Middle frontal gyrus (tissue), 1 donor: ENCODE measurements around the gene KCNJ10.
"Not testable (repeated sequence)": the region's sequence is repeated elsewhere in the genome, so short reads cannot be mapped to it uniquely, and the experiment has no call there.

Experiments used
- DNase-seq: peaks from one replicate; pipeline ENCODE4 v3.0.0-alpha.2; 2015; ENCODE audit warnings: low spot score; ENCODE audit errors: extremely low spot score

Gene KCNJ10

DNA sequence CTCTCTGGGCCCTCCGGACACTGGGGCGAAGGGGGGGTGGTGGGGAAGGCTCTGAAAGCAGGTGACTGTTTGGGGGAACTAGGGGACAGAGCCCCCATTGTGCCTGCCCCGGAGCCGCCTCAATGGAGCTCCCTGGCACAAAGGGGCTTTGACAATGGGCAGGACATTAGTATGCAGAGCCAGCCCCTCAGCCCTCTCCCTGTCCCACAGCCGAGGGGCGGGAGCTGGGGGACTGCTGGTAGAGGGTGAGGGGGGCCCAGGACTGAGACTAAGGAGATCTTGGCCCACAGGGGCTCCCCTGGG lies 7.8 kb downstream of the KCNJ10 start:
- peak; percentile 88 for DNase-seq

- DNase-seq = no peak
Measured at GRCh38 chr1:160061369-160062229, 8.4 kb downstream of the KCNJ10 start.

- no peak for DNase-seq
Measured at GRCh38 chr1:160058087-160058486, 11.9 kb downstream of the KCNJ10 start.

DNA sequence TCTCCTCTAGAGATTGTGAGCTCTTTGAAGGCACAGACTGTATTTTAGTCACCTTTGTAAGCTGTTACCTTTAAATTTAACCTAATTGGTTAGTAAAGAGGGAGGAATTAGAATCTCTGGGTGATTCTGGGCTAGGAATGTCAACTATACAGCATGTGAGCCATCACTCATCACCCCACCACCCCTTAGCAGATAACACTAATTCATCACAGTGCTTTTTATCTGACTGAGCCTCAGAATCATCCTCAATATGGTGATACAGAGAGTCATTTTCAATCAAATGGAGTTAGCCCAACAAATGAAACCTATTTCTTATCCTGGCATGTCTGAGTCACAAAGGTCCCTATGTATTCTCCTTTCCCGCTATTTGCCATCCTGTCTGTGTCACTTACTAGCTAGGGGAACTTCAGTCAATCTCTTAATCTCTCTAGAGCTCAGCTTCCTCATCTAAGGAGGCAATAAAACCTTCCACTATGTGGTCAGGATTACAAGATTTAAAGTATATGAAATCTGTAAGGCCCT lies 13.3 kb downstream of the KCNJ10 start:
- no peak for DNase-seq

- DNase-seq = no peak
Measured at GRCh38 chr1:160053548-160054365, 16.2 kb downstream of the KCNJ10 start.

GRCh38 chr1:160052936-160053335 lies 17.0 kb downstream of the KCNJ10 start:
- DNase-seq = no peak

GRCh38 chr1:160050619-160051018 lies 19.3 kb downstream of the KCNJ10 start:
- DNase-seq = no peak

DNA sequence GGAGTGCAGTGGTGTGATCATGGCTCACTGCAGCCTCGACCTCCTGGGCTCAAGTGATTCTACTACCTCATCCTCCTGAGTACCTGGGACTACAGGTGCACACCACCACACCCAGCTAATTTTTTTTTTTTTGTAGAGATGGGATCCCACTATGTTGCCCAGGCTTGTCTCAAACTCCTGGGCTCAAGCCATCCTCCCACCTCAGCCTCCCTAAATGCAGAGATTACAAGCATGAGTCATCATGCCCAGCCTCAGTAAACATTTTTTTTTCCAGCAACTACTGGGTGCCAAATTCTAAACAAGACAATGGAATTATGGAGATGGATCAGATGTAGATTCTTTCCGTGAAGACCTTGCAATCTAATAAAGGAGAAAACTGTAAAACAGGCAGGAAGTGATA lies 19.8 kb downstream of the KCNJ10 start:
- DNase-seq = not testable (repeated sequence)

DNA sequence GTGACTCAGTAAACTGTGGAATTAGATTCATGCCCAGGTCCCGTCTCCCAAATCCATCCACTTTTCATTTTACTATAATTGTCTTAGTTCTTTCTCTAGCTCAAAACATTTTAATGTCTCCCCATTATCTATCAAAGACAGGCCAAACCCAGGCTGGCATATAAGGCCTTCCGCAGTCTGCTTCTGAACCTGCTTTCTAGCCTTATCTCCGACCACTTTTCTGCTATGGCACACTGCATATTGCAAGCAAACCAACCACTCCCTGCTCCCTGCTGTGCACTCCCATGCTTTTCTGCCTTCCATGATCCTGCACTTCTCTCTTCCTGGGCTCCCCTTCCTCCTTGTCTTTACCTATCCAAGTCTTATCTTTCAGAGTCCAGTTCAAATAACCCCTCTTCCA lies 20.9 kb downstream of the KCNJ10 start:
- no peak for DNase-seq

GRCh38 chr1:160048335-160048734 lies 21.6 kb downstream of the KCNJ10 start:
- no peak for DNase-seq

DNA sequence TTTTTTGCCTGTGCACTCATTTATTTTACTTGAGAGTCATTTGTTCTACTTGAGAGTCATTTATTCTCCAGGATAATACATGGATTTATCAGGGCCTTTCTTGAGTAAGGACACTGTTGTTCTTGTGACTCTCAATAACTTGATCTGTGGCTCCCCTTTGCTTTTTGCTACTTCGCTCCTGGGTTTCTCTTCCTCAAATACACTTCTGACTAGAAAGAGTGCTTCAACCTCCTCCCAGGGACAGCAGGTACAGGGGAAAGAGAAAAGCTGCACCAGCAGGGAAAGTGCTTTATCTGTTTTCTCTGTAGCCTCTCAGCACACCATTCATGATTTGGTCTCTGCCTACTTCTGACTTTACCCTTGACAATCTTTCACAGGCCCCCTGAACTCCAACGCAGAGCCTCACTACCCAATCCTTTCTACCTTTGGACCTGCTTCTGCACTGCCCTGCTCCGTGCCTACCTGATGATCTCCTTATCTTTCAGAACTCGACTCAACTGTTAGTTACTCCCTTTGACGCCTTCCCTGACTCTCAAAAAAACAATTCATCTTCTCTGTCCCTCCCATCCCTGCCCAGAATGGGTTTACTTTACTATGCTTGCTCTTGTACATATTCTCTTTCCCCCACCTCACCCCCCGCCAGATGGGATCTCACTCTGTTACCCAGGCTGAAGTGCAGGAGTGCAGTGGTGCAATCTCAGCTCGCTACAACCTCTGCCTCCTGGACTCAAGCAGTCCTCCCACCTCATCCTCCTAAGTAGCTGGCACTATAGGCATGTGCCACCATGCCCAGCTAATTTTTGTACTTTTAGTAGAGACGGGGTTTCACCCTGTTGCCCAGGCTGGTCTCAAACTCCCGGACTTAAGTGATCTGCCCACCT lies 22.6 kb downstream of the KCNJ10 start:
- no peak for DNase-seq

DNA sequence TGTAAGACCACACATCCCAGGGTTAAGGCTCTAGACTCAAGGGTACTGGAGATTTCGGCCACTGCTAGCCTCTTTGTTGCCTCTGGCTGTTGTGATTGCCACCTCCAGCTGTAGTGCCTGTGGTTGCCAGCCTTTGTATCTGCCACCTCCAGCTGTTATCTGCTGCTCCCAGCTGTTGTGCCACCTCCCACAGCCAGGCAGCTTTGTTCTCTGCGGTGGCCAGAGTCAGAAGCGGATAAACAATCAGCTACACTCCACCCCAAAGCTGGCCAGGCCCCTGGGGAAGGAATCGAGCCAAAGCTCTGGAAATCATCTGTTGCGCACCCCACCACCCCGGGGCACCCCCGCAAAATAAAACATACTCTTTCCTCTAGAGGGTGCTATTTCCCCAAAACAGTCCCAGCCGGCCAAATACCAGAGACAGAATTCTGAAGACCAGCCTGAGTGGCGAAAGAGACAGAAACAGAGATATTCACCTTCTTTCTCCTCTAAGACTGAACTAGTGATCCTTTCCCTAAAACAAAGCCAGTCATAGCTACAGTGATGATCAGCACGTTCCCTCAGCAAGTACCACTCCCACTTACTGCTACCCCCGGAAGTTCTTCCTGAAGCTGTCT lies 23.4 kb downstream of the KCNJ10 start:
- DNase-seq = peak; percentile 81

DNA sequence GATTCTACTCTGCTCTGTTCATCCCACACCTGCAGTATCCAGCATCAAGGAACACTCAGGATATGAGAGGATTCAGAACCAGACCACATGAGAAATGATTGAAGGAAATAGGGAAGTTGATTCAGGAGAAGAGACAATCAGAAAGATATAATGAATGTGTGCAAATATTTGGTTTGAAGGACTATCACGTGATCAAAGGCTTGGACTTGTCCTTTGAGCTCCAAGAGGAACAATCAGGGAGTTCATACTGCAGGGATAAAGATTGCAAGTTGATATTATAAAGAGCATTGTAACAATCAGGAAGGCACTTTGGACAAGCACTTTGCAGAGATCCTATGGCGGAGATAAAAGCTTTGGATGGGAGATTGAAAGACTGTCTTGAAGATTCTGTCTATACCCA lies 24.3 kb downstream of the KCNJ10 start:
- DNase-seq = no peak

GRCh38 chr1:160043543-160043942 lies 26.4 kb downstream of the KCNJ10 start:
- no peak for DNase-seq

DNA sequence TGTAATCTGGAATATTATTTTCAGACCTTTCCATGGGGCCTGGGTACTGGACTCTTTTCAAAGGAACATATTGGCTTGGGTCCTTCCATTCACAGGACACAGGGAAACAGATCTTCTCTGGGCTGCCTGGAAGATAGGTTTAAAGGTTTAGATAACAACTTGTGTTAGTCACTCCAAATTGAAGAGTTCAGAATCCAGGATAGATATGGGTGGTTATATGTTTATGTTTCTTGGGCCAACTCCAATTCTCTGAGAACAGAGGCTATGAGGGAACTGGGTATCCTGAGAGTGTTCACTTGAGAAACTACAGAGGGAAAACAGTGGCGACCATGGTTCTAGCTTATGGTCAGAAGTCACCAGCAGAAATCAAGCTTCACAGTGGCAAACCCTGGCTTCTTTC lies 29.5 kb downstream of the KCNJ10 start:
- DNase-seq = no peak

DNA sequence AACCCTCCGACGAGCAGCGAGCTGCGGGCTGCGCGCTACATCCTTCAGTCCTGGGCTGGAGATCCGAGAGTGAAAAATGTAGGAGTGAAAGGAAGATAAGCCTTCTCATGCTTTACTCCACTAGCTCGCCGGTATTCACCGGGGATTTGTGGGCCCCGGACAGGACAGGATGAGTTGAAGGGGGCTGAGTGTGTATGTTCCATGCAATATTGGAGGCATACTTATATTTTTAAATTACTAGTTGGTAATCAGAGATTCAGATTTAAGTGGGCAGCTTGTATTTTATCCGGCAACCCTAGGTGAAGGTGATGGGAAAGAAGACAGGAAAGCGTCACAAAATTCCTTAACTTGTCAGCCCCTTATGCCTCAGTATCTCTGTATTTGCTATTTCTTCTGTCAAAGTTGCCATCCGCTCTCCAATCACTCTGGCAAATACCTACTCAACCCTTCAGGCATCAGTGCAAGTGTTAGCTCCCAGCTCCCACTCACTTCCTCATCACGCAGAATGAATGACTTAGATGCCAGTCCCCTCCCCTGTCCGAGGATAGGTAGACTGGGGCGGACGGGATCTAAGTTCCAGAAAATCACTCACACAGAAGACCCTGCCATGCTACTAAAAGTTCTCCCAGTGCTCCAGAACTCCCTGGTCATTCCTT lies 37.7 kb downstream of the KCNJ10 start:
- DNase-seq = no peak

GRCh38 chr1:160031365-160032164 lies 38.4 kb downstream of the KCNJ10 start, which contains the start of gene PIGM:
TSS of gene PIGM (minus strand) at chr1:160031990. CDS start at chr1:160031739, 251 bp downstream.
- DNase-seq = peak; percentile 90

GRCh38 chr1:160030657-160031364 lies 39.1 kb downstream of the KCNJ10 start:
- DNase-seq = no peak

GRCh38 chr1:160028426-160028825 lies 41.5 kb downstream of the KCNJ10 start:
- no peak for DNase-seq
